Activated CD4-positive, alpha-beta memory T cell treated with anti-CD3 and anti-CD28 coated beads for 36 hours (primary cell): Measurements from ENCODE around the gene DGKK. TPM values are rescaled to one million over a fixed set of nuclear protein-coding genes. Genes with fewer than 3 reads are reported as not detected.
"Not testable (repeated sequence)": the region's sequence is repeated elsewhere in the genome, so short reads cannot be mapped to it uniquely, and the experiment has no call there.

Experiments
- CTCF ChIA-PET: fragments of 350-600 bp; sonication (Branson Sonifier 250); formaldehyde crosslinking; loops from one replicate; lab custom pipeline; 2021; ENCODE audit warnings: antibody characterized with exemption, inconsistent platforms; lab: Charles Lee
- POLR2A ChIA-PET: fragments of 350-600 bp; sonication (Branson Sonifier 250); formaldehyde crosslinking; loops from one replicate; lab custom pipeline; 2021; ENCODE audit warnings: antibody characterized with exemption; lab: Charles Lee
- DNase-seq: peaks from one replicate; pipeline ENCODE4 v3.0.0-alpha.2; 2020
- H3K27ac Mint-ChIP-seq: one replicate; pipeline ENCODE4 v1.8.0; 2021; ENCODE audit warnings: mixed read lengths
- H3K27me3 Mint-ChIP-seq: one replicate; pipeline ENCODE4 v1.8.0; 2021; ENCODE audit warnings: mixed read lengths
- H3K36me3 Mint-ChIP-seq: one replicate; pipeline ENCODE4 v1.8.0; 2021; ENCODE audit warnings: mixed read lengths
- H3K4me1 Mint-ChIP-seq: one replicate; pipeline ENCODE4 v1.8.0; 2021; ENCODE audit warnings: low read depth, mixed read lengths
- H3K4me3 Mint-ChIP-seq: one replicate; pipeline ENCODE4 v1.8.0; 2021; ENCODE audit warnings: mild to moderate bottlenecking, mixed read lengths
- H3K9me3 Mint-ChIP-seq: one replicate; pipeline ENCODE4 v1.8.0; 2021; ENCODE audit warnings: mixed read lengths
- intact Hi-C: fragments of 100-400 bp; cut with micrococcal nuclease; formaldehyde crosslinking; loops from one replicate; pipeline ENCODE4 v1.15.1; 2023
- total RNA-seq, 2 experiments: library from RNA; stranded (reverse); gene quantifications; one replicate each; pipeline ENCODE4 v1.2.3, GENCODE V29; 2021

DGKK gene
- total RNA-seq, 2 experiments from 2014 or later, result not detected

DNA sequence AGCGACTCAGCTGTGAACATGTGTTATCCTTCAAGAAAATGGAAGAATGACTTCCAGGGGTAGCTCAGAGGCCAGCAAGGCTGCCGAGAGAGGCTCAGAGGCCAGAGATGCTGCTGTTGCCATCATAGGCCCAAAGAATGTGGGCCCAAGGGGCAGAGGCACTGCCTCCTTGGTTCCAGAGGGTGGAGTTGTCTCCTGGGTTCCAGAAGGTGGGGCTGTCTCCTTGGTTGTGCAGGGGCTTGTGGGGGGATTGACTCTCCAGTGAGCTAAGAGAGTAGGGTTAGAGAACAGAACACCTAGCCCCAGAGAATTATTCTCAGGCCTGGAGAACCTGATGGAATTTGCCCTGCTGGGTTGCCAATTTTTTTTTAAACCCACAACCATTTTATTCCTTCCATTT lies 62.6 kb downstream of the DGKK start:
- Mint-ChIP-seq H3K9me3 (no peaks in the 10 kb centered on the region), H3K4me1 (no peaks in the 10 kb centered on the region), H3K27ac (no peak overlapping the region), H3K27me3 (no peaks in the 10 kb centered on the region), H3K4me3 (no peak overlapping the region), H3K36me3 (no peaks in the 10 kb centered on the region)
- intact Hi-C loops, result no loop called here
- no peak for DNase-seq
- POLR2A ChIA-PET, result no interaction called here
- CTCF ChIA-PET, result no interaction called here

DNA sequence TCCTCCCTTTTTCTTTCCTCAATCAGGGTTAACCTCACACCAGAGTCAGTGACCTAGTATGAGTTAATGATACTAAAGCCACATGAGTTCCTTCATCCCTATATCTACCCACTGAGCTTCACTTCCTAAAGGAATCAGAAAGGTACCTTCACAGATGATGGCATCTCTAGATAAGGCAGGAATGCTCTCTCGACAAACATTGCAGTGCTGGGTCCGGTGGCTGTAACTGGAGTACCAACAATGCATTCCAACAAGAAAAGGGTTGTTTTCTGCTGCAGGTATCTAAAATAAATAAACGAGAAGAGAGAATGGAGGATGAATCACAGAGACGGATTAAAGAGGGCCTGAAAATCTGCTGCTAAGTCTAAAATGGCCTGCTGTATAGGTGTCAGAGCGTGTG lies 66.7 kb downstream of the DGKK start:
- H3K27ac Mint-ChIP-seq, result no peak overlapping the region
- no peaks in the 10 kb centered on the region for H3K9me3 Mint-ChIP-seq
- H3K4me3 Mint-ChIP-seq, result no peak overlapping the region
- no peaks in the 10 kb centered on the region for H3K27me3 Mint-ChIP-seq
- no peaks in the 10 kb centered on the region for H3K4me1 Mint-ChIP-seq
- ChIA-PET CTCF (no interaction called here), POLR2A (no interaction called here)
- intact Hi-C loops, result no loop called here
- DNase-seq, result no peak
- no peaks in the 10 kb centered on the region for H3K36me3 Mint-ChIP-seq

DNA sequence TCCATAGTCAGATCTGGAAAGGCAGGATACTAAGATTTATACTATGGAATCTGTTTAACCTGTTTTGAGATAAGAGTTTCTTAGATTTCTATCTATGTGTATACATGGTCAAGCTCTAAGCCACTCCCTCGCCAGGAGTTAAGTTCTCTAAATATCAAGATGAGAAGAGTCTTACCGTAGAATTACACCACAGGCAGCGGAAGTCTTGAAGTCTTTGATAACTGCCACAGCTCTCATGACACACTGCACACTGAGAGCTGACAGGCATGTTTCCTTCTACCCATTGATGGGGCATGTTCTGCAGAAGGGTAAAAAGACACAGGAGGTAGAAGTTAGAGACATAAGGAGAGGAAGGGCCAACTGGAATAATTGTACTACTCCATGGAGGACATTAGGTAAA lies 67.7 kb downstream of the DGKK start:
- Mint-ChIP-seq H3K27me3 (no peaks in the 10 kb centered on the region), H3K4me3 (no peak overlapping the region), H3K4me1 (no peaks in the 10 kb centered on the region), H3K9me3 (no peaks in the 10 kb centered on the region), H3K27ac (no peak overlapping the region), H3K36me3 (no peaks in the 10 kb centered on the region)
- DNase-seq, result no peak
- ChIA-PET POLR2A (no interaction called here), CTCF (no interaction called here)
- intact Hi-C loops, result no loop called here

DNA sequence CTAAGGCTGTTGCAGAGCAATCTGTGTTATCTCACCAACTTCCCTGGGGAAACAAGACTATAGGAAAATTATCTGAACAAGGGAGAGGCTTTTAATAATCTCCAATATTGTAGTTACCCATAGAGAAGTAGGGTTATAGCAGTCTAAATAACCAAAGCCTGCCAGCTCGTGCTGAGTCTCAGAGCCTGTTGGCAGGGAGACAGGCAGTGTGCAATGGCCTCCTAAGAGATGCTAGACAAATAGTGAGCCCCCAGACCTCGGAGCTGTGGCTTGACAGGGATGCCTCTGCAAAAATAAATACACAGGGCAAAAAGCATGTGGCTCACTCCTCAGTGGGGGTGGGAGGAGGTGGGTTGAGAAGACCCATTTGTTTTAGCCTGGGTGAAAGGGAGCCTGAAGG lies 76.7 kb downstream of the DGKK start:
- intact Hi-C loops, result no loop called here
- Mint-ChIP-seq H3K27me3 (peaks cover 2% of the 10 kb centered on the region), H3K27ac (no peak overlapping the region), H3K4me1 (no peaks in the 10 kb centered on the region), H3K9me3 (no peaks in the 10 kb centered on the region), H3K4me3 (no peak overlapping the region), H3K36me3 (no peaks in the 10 kb centered on the region)
- ChIA-PET CTCF (no interaction called here), POLR2A (no interaction called here)
- DNase-seq, result no peak

DNA sequence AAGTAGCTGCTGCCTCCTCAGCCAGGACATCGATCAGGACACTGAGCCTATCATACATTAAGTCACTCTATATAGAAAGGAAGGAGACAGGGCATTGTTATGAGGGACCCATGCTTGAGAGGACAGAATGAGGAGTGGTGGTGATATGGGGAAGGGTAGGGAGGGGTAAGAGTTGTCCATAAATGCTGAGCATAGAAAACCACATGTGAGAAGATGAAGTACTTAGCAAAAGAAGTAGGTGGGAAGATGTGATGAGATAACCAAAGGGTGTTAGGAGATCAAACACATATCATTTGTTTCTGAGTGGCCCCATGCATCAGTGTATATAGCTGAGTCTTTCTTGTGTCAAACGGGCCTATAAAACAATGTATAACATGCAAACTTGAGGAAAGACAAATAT lies 84.1 kb downstream of the DGKK start:
- CTCF ChIA-PET, result no interaction called here
- no peaks in the 10 kb centered on the region for H3K9me3 Mint-ChIP-seq
- peaks cover 2% of the 10 kb centered on the region for H3K27me3 Mint-ChIP-seq
- DNase-seq, result no peak
- POLR2A ChIA-PET, result no interaction called here
- no peaks in the 10 kb centered on the region for H3K4me1 Mint-ChIP-seq
- H3K27ac Mint-ChIP-seq, result no peak overlapping the region
- no peak overlapping the region for H3K4me3 Mint-ChIP-seq
- no peaks in the 10 kb centered on the region for H3K36me3 Mint-ChIP-seq
- intact Hi-C loops, result no loop called here

DNA sequence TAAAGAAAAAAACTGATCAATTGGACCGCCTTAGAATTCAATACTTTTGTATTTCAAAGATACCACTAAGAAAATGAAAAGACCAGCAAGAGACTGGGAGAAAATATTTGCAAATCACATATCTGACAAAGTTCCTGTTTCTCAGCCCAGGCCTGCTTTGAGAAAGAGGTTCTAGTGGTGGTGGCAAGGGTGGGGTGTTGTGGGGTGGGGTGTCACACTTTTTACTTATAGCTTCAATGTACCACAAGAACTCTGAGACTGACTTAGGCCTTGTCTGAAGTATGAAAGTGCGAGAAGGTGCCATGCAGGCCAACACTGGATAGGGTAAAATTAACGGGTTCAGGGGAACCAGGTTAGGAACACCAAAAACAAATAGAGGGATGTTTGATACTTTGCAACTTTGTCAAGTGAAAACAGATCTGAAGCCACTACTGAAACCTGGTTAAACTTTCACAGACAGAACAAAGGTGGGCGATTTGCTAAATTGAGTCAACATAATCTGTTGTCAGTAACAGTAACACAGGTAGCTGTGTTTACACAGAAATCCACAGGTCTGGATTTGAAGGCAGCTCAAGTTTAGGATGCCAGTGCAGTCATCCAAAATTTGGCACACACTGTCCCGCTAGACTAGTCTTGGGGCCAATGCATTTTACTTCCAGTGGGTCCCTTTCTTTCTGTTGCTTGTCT lies 88.8 kb downstream of the DGKK start:
- CTCF ChIA-PET, result no interaction called here
- Mint-ChIP-seq H3K9me3 (no peaks in the 10 kb centered on the region), H3K36me3 (no peaks in the 10 kb centered on the region), H3K27me3 (no peaks in the 10 kb centered on the region), H3K4me3 (no peak overlapping the region), H3K27ac (no peak overlapping the region), H3K4me1 (no peaks in the 10 kb centered on the region)
- intact Hi-C loops, result no loop called here
- POLR2A ChIA-PET, result no interaction called here
- no peak for DNase-seq

DNA sequence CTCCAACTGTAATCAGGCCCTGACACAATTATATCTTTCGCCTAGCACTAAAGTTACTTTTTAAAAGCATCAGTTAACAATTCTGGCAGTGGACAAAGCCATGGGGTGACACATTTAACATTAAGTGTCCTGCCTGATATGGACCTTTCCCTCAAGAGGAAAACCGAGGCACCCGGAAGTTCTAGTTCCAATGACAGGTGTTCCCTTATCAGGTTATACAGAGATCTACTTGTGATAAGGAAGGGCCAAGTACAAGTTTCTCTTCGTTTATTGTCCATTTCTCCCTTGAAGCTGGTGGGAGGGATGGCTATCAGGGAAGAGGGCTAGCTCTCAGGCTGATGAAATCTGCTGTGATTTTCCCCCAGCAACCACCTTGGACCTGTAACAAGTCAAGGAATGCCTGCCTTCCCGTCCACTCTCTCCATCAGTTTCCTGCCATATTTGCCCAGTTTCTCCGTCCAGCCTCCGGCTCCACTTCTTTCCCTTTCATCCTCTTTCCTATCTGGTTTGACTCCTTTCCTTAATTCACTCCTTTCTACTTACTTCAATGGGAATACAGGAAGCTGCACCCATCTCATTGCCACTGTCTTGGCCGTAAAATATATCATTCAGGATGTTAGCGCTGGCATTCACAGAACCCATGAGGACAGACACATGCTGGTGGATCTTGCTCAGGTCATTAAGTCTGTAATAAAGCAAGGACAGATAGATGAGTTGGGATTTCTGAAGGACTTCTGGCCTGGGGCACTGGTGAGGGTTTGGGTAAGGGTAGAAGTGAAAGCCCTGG lies 95.0 kb downstream of the DGKK start:
- no peaks in the 10 kb centered on the region for H3K27me3 Mint-ChIP-seq
- intact Hi-C loops, result no loop called here
- ChIA-PET POLR2A (no interaction called here), CTCF (no interaction called here)
- H3K36me3 Mint-ChIP-seq, result no peaks in the 10 kb centered on the region
- no peak for DNase-seq
- H3K9me3 Mint-ChIP-seq, result no peaks in the 10 kb centered on the region
- H3K27ac Mint-ChIP-seq, result no peak overlapping the region
- no peaks in the 10 kb centered on the region for H3K4me1 Mint-ChIP-seq
- H3K4me3 Mint-ChIP-seq, result no peak overlapping the region

DNA sequence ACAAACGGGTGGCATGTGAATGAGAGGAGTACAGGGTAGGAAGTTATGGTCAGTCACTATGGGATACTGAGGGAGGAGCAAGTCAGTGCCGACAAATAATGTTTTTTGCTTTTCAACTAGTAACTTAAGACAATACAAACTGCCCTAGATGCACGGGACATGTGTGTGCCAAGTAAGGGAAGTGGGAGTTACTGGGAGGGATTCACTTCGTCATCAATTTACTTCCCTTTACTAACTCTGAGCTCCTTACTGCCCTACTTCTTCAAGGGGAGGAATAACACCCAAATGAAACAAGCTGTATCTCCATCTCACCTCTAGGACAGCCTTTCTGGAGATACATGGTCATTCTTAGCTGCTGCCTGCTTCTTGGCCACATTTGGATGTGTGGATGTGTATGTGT lies 97.7 kb downstream of the DGKK start:
- Mint-ChIP-seq H3K4me1 (no peaks in the 10 kb centered on the region), H3K27me3 (no peaks in the 10 kb centered on the region), H3K4me3 (no peak overlapping the region), H3K27ac (no peak overlapping the region), H3K9me3 (no peaks in the 10 kb centered on the region), H3K36me3 (no peaks in the 10 kb centered on the region)
- no peak for DNase-seq
- intact Hi-C loops, result no loop called here
- CTCF ChIA-PET, result no interaction called here
- POLR2A ChIA-PET, result no interaction called here

DNA sequence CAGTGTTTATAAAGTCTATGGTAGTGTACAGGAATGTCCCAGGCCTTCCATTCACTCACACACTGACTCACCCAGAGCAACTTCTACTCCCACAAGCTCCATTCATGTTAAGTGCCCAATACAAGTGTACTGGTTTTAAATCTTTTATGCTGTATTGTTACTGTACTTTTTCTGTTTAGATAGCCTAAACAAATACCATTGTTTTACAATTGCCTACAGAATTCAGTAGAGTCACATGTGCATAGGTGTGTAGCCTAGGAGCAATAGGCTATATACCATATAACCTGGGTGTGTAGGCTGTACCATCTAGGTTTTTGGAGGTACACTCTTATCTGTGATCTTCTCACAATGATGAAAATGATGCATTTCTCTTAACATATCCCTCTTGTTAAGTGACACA lies 126.7 kb downstream of the DGKK start:
- CTCF ChIA-PET, result no interaction called here
- Mint-ChIP-seq H3K4me3 (no peak overlapping the region), H3K36me3 (no peaks in the 10 kb centered on the region), H3K27ac (no peak overlapping the region), H3K27me3 (no peaks in the 10 kb centered on the region), H3K4me1 (no peaks in the 10 kb centered on the region), H3K9me3 (no peaks in the 10 kb centered on the region)
- DNase-seq, result no peak
- intact Hi-C loops, result no loop called here
- POLR2A ChIA-PET, result no interaction called here

DNA sequence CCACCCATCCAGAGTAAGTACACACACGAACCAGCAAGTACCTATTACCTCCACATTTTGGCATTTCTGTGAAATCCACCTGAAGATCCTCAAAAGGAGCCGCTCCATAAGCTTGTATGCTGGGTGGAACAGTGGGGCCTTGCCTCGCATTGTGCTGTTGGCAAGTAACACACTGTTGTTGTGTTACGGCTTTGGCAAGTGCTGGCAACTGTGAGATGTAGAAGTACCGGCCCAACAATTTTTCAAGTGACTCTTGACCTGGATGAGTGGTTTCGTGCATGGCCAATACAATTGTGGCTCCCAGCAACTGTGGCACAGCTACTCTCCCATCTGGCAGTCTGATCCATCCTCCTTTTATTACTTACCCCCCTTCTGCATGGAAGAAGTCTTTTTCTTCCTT lies 137.3 kb downstream of the DGKK start:
- intact Hi-C loops, result no loop called here
- ChIA-PET CTCF (no interaction called here), POLR2A (no interaction called here)
- no peak for DNase-seq
- Mint-ChIP-seq H3K9me3 (no peaks in the 10 kb centered on the region), H3K4me1 (no peaks in the 10 kb centered on the region), H3K27ac (no peak overlapping the region), H3K36me3 (no peaks in the 10 kb centered on the region), H3K4me3 (no peak overlapping the region), H3K27me3 (no peaks in the 10 kb centered on the region)

DNA sequence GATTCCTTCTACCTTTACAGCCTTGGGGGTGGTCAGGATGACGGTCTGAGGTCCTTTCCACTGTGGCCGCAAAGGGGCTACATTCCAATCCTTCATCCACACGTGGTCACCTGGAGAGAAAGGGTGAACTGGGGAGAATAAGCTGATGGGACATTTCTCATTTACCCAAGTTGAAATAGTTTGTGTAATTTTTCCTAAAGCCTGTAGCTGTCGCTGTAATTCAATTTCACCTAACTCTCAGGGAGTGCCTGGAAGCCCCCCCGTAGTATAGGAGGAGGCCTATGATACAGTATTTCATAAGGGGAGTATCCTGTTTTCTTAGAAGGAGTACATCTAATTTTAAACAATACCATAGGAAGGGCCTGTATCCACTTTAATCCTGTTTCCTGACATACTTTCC lies 138.0 kb downstream of the DGKK start:
- H3K9me3 Mint-ChIP-seq, POLR2A ChIA-PET, H3K27me3 Mint-ChIP-seq, H3K4me3 Mint-ChIP-seq, H3K27ac Mint-ChIP-seq, intact Hi-C loops, H3K36me3 Mint-ChIP-seq, CTCF ChIA-PET, H3K4me1 Mint-ChIP-seq, DNase-seq: not testable (repeated sequence)

DNA sequence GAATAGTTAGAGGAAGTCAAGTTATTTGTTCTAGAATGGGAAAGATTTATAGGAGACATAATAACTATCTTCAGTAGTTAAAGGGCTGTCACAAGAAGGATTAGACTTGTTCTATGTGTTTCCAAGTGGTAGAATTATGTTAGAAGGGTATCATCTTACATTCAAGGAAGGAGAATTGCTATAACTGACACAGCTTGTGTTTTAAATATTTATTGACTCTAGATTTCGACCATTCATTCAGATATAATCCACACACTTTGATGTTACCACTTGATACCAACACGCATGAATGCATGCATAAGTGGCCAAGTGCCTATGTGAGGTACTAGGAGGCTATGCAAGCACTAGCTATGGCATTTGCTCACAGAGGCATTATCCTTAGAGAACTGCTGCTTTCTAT lies 143.4 kb downstream of the DGKK start:
- Mint-ChIP-seq H3K27ac (no peak overlapping the region), H3K36me3 (no peaks in the 10 kb centered on the region)
- POLR2A ChIA-PET, result no interaction called here

More for the DNA sequence above, 143.4 kb downstream of the DGKK start:
- no peaks in the 10 kb centered on the region for H3K27me3 Mint-ChIP-seq
- no peak for DNase-seq
- intact Hi-C loops, result no loop called here
- H3K4me3 Mint-ChIP-seq, result no peak overlapping the region
- no peaks in the 10 kb centered on the region for H3K9me3 Mint-ChIP-seq
- no peaks in the 10 kb centered on the region for H3K4me1 Mint-ChIP-seq
- CTCF ChIA-PET, result no interaction called here
